Measurements from ENCODE around the gene TSPAN18. TPM values are rescaled to one million over a fixed set of nuclear protein-coding genes. Genes with fewer than 3 reads are reported as not detected.

TSPAN18 gene
- total and polyA plus RNA-seq, 2 experiments from 2014 or later = 9.5 to 21.5 TPM

- peak overlapping the region; percentile 30 for H3K4me2 ChIP-seq
- no peaks in the 10 kb centered on the region for H3K27me3 ChIP-seq
- TF ChIP-seq CTCF (IDR thresholded peaks at IDR 0.05; ENCODE audit: poor library complexity) (no peak), EZH2phosphoT487 (IDR thresholded peaks at IDR 0.05; ENCODE audit: low read depth, severe bottlenecking, unreplicated experiment) (no peak), EZH2 (IDR thresholded peaks at IDR 0.05; ENCODE audit: borderline replicate concordance) (no peak)
- no peak overlapping the region for H2AFZ ChIP-seq
- H4K20me1 ChIP-seq (ENCODE audit: insufficient read depth, poor library complexity, severe bottlenecking) = no peaks in the 10 kb centered on the region
- WGBS (ENCODE audit: low lambda C conversion rate, missing lambda C conversion rate) = 62% methylated on average over 8 of the region's 8 CpGs
- peak overlapping the region; percentile 70 for H3K27ac ChIP-seq
- H3K79me2 ChIP-seq = peaks cover 32% of the 10 kb centered on the region
- no peaks in the 10 kb centered on the region for H3K36me3 ChIP-seq (replicated peaks; ENCODE audit: insufficient read depth, low read depth)
- no peak overlapping the region for H3K4me3 ChIP-seq
- no peak for DNase-seq (ENCODE audit: low spot score)
- peaks cover 8% of the 10 kb centered on the region for H3K9me3 ChIP-seq (ENCODE audit: low read depth)
- no peaks in the 10 kb centered on the region for H3K9me2 ChIP-seq (replicated peaks; ENCODE audit: insufficient read depth)
- H3K4me1 ChIP-seq (ENCODE audit: insufficient read depth) = peaks cover 28% of the 10 kb centered on the region
Observed at GRCh38 chr11:44753961-44754645, 27.3 kb downstream of the TSPAN18 start.

GRCh38 chr11:44754876-44755555 lies 28.3 kb downstream of the TSPAN18 start:
- H3K4me2 ChIP-seq = peak overlapping the region; percentile 45
- TF ChIP-seq CTCF (IDR thresholded peaks at IDR 0.05; ENCODE audit: poor library complexity) = no peak
- no peak for TF ChIP-seq EZH2 (IDR thresholded peaks at IDR 0.05; ENCODE audit: borderline replicate concordance)
- no peak for TF ChIP-seq EZH2phosphoT487 (IDR thresholded peaks at IDR 0.05; ENCODE audit: low read depth, severe bottlenecking, unreplicated experiment)
- peaks cover 36% of the 10 kb centered on the region for H3K79me2 ChIP-seq
- no peak overlapping the region for H2AFZ ChIP-seq
- H3K4me1 ChIP-seq (ENCODE audit: insufficient read depth) = peaks cover 28% of the 10 kb centered on the region
- DNase-seq (ENCODE audit: low spot score) = no peak
- H3K36me3 ChIP-seq (replicated peaks; ENCODE audit: insufficient read depth, low read depth) = no peaks in the 10 kb centered on the region
- H3K9me2 ChIP-seq (replicated peaks; ENCODE audit: insufficient read depth) = no peaks in the 10 kb centered on the region
- peak overlapping the region; percentile 70 for H3K27ac ChIP-seq
- H3K27me3 ChIP-seq = no peaks in the 10 kb centered on the region
- no peaks in the 10 kb centered on the region for H4K20me1 ChIP-seq (ENCODE audit: insufficient read depth, poor library complexity, severe bottlenecking)
- no peak overlapping the region for H3K4me3 ChIP-seq
- peaks cover 8% of the 10 kb centered on the region for H3K9me3 ChIP-seq (ENCODE audit: low read depth)
- 65% methylated on average over 9 of the region's 9 CpGs for WGBS (ENCODE audit: low lambda C conversion rate, missing lambda C conversion rate)

GRCh38 chr11:44755556-44756523 lies 29.1 kb downstream of the TSPAN18 start:
- 69% methylated on average over 7 of the region's 7 CpGs for WGBS (ENCODE audit: low lambda C conversion rate, missing lambda C conversion rate)
- Histone ChIP-seq H3K4me3 (no peak overlapping the region), H3K4me2 (peak overlapping the region; percentile 45), H3K9me3 (ENCODE audit: low read depth) (peaks cover 8% of the 10 kb centered on the region), H3K27me3 (no peaks in the 10 kb centered on the region), H3K79me2 (peaks cover 32% of the 10 kb centered on the region), H3K27ac (peak overlapping the region; percentile 48), H3K4me1 (ENCODE audit: insufficient read depth) (peaks cover 37% of the 10 kb centered on the region), H4K20me1 (ENCODE audit: insufficient read depth, poor library complexity, severe bottlenecking) (no peaks in the 10 kb centered on the region), H3K36me3 (replicated peaks; ENCODE audit: insufficient read depth, low read depth) (no peaks in the 10 kb centered on the region), H2AFZ (no peak overlapping the region), H3K9me2 (replicated peaks; ENCODE audit: insufficient read depth) (no peaks in the 10 kb centered on the region)
- DNase-seq (ENCODE audit: low spot score) = peak; percentile 22
- TF ChIP-seq EZH2phosphoT487 (IDR thresholded peaks at IDR 0.05; ENCODE audit: low read depth, severe bottlenecking, unreplicated experiment) (no peak), CTCF (IDR thresholded peaks at IDR 0.05; ENCODE audit: poor library complexity) (no peak), EZH2 (IDR thresholded peaks at IDR 0.05; ENCODE audit: borderline replicate concordance) (no peak)
